Naive thymus-derived CD4-positive, alpha-beta T cell (primary cell): ENCODE measurements around the gene MLANA. TPM values are rescaled to one million over a fixed set of nuclear protein-coding genes. Genes with fewer than 3 reads are reported as not detected.

ENCODE experiments used
- ATAC-seq: fragments of 150-1000 bp; cut with Tn5 transposase; 2 replicates; pipeline ENCODE4 v1.10.0; 2021; ENCODE audit warnings: mild to moderate bottlenecking, moderate library complexity
- CTCF ChIA-PET: fragments of 350-600 bp; sonication (Branson Sonifier 250); formaldehyde crosslinking; loops from one replicate; lab custom pipeline; 2021; ENCODE audit warnings: antibody characterized with exemption; lab: Charles Lee
- POLR2A ChIA-PET: fragments of 350-600 bp; sonication (Branson Sonifier 250); formaldehyde crosslinking; loops from one replicate; lab custom pipeline; 2021; ENCODE audit warnings: antibody characterized with exemption, inconsistent platforms; lab: Charles Lee
- DNase-seq, 9 donors: peaks; one replicate each; pipeline versions ENCODE4 v3.0.0 to v3.0.0-alpha.2; 2020 to 2022; ENCODE audit warnings: mixed read lengths in 1 of 9
- H3K27ac ChIP-seq: one replicate; pipeline ENCODE4 v1.7.0; 2013; ENCODE audit warnings: mild to moderate bottlenecking, low read depth, low read length, moderate library complexity
- H3K27me3 ChIP-seq, 2 donors: one replicate each; pipeline ENCODE4 v1.7.0; 2013; ENCODE audit warnings: low read length in 2 of 2, mild to moderate bottlenecking in 2 of 2, moderate library complexity in 2 of 2; ENCODE audit not compliant: control insufficient read depth in 2 of 2, insufficient read depth in 2 of 2
- H3K36me3 ChIP-seq, 3 experiments: 1 replicate in 2 of 3; 2 replicates in 1 of 3; pipeline ENCODE4 v1.7.0; 2013; ENCODE audit warnings: low read length in 3 of 3, mild to moderate bottlenecking in 3 of 3, moderate library complexity in 1 of 3; ENCODE audit not compliant: insufficient read depth in 3 of 3, control insufficient read depth in 2 of 3
- H3K4me1 ChIP-seq, 2 donors: one replicate each; pipeline ENCODE4 v1.7.0; 2013; ENCODE audit warnings: low read length in 2 of 2, mild to moderate bottlenecking in 2 of 2, moderate library complexity in 1 of 2; ENCODE audit not compliant: control insufficient read depth in 2 of 2, insufficient read depth in 2 of 2
- H3K4me3 ChIP-seq: 2 replicates; pipeline ENCODE4 v1.7.0; 2013; ENCODE audit warnings: mild to moderate bottlenecking, low read length
- H3K9me3 ChIP-seq, 3 experiments: 1 replicate in 2 of 3; 2 replicates in 1 of 3; pipeline ENCODE4 v1.7.0; 2013; ENCODE audit warnings: low read length in 3 of 3; ENCODE audit not compliant: control insufficient read depth in 2 of 3
- H3K27ac Mint-ChIP-seq, 9 donors: one replicate each; pipeline ENCODE4 v1.8.0; 2020 to 2022; ENCODE audit warnings: mixed read lengths in 9 of 9, mild to moderate bottlenecking in 8 of 9, moderate library complexity in 5 of 9, inconsistent platforms in 2 of 9
- H3K27me3 Mint-ChIP-seq, 5 donors: one replicate each; pipeline ENCODE4 v1.8.0; 2021 to 2022; ENCODE audit warnings: mixed read lengths in 5 of 5, mild to moderate bottlenecking in 1 of 5
- H3K36me3 Mint-ChIP-seq, 5 donors: one replicate each; pipeline ENCODE4 v1.8.0; 2020 to 2022; ENCODE audit warnings: mixed read lengths in 5 of 5, mild to moderate bottlenecking in 3 of 5, inconsistent platforms in 1 of 5
- H3K4me1 Mint-ChIP-seq, 7 donors: one replicate each; pipeline ENCODE4 v1.8.0; 2020 to 2022; ENCODE audit warnings: mixed read lengths in 7 of 7, mild to moderate bottlenecking in 3 of 7, inconsistent platforms in 1 of 7
- H3K4me3 Mint-ChIP-seq, 10 donors: one replicate each; pipeline ENCODE4 v1.8.0; 2020 to 2022; ENCODE audit warnings: mild to moderate bottlenecking in 10 of 10, mixed read lengths in 10 of 10, moderate library complexity in 6 of 10, inconsistent platforms in 2 of 10
- H3K9me3 Mint-ChIP-seq, 11 donors: one replicate each; pipeline ENCODE4 v1.8.0; 2020 to 2022; ENCODE audit warnings: mixed read lengths in 11 of 11, mild to moderate bottlenecking in 4 of 11, inconsistent platforms in 1 of 11, moderate library complexity in 1 of 11
- intact Hi-C, 2 donors: fragments of 100-400 bp; cut with micrococcal nuclease; formaldehyde crosslinking; loops; one replicate each; pipeline ENCODE4 v1.15.1; 2023
- polyA plus RNA-seq, 2 donors: library from polyadenylated mRNA; unstranded; fragments of 300-500 nt; fragmentation: Illumina TruSeq; gene quantifications; one replicate each; pipeline ENCODE4 v1.2.3, GENCODE V29; 2021
- total RNA-seq, 6 experiments: library from RNA in 5 of 6; stranded (reverse) in 5 of 6; gene quantifications; 1 replicate in 5 of 6; 2 replicates in 1 of 6; pipeline ENCODE4 v1.2.3 and lab custom pipeline; 2021 to 2026

The MLANA gene
- total and polyA plus RNA-seq, 7 experiments from 2014 or later = 0.38 to 0.97 TPM; not detected in 5

DNA sequence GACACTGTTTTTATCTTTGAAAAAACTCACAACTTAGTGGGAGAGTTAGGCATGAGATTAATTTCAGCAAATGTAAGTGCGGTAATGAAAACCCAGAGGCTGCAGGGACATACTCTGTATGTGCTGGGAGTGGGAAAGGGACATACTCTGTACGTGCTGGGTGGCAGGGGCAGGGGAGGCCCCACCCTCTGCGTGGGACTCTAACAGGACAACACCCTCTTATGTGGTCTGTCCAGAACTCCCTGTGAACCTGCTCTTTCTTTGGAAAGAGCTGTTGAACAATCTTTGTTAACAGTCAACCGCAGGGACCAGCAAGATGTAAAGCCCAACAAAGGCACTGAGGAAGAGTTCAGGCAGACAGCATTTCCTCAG lies 2.4 kb downstream of the MLANA start:
- no peaks in the 10 kb centered on the region for H3K4me1 ChIP-seq
- intact Hi-C loops = no loop called here
- Mint-ChIP-seq H3K27me3 (no peaks in the 10 kb centered on the region), H3K9me3 (no peaks in the 10 kb centered on the region), H3K4me3 (no peak overlapping the region), H3K36me3 (peaks cover 0 to 35% (median 7%) of the 10 kb centered on the region in 5 donors), H3K4me1 (peaks cover 0 to 9% (median 0%) of the 10 kb centered on the region in 7 donors), H3K27ac (peak overlapping the region in 1 of 9 donors; percentile 2)
- DNase-seq (no peak), ATAC-seq (no peak)
- POLR2A ChIA-PET = interaction anchor here (1.0 kb wide), 1 partner anchor 60 kb away, joined by 3 read pairs; the partner anchor contains the start of gene ERMP1
- no peaks in the 10 kb centered on the region for H3K27me3 ChIP-seq
- no peak overlapping the region for H3K4me3 ChIP-seq
- no peaks in the 10 kb centered on the region for H3K9me3 ChIP-seq
- no peak overlapping the region for H3K27ac ChIP-seq
- CTCF ChIA-PET = no interaction called here
- peaks cover 0 to 5% (median 0%) of the 10 kb centered on the region in 3 experiments for H3K36me3 ChIP-seq

DNA sequence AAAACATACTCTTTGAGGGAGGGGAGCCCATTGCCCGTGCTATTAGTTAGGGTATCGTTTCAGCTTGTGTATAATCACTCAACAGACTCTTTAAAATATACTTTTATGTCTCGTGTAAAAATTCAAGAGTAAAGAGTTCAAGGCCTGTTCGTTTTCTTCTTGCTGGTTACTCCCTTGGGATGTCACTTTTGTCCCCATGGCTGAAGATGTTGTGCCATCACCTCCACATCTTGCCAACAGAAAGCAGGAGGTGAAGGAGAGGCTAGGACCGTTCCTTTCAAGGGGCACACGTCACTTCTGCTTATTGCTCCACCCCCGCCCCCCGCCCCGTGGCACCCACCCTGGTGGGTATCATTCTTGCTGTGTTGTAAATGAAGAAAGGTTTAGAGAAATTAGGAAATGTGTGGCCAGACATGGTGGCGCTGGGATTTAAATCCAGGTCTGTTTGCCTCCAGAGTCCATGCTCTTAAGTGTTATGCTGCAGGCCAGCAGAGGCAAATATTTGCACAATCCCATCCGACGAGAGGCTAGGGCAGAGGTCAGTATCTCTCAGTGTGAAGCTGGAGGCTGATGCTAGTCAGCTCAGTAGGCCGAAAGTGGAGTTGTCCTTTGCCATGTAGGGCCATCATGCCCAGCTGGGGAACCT lies 3.0 kb downstream of the MLANA start:
- no peaks in the 10 kb centered on the region for H3K9me3 ChIP-seq
- H3K4me3 ChIP-seq = no peak overlapping the region
- POLR2A ChIA-PET = no interaction called here
- Mint-ChIP-seq H3K4me1 (peaks cover 0 to 9% (median 0%) of the 10 kb centered on the region in 7 donors), H3K36me3 (peaks cover 0 to 41% (median 13%) of the 10 kb centered on the region in 5 donors), H3K9me3 (no peaks in the 10 kb centered on the region), H3K27ac (no peak overlapping the region), H3K27me3 (no peaks in the 10 kb centered on the region), H3K4me3 (no peak overlapping the region)
- H3K27ac ChIP-seq = no peak overlapping the region
- no peak for DNase-seq
- H3K4me1 ChIP-seq = no peaks in the 10 kb centered on the region
- H3K36me3 ChIP-seq = peaks cover 0 to 9% (median 0%) of the 10 kb centered on the region in 3 experiments
- no peak for ATAC-seq
- intact Hi-C loops = no loop called here
- H3K27me3 ChIP-seq = no peaks in the 10 kb centered on the region
- CTCF ChIA-PET = no interaction called here

DNA sequence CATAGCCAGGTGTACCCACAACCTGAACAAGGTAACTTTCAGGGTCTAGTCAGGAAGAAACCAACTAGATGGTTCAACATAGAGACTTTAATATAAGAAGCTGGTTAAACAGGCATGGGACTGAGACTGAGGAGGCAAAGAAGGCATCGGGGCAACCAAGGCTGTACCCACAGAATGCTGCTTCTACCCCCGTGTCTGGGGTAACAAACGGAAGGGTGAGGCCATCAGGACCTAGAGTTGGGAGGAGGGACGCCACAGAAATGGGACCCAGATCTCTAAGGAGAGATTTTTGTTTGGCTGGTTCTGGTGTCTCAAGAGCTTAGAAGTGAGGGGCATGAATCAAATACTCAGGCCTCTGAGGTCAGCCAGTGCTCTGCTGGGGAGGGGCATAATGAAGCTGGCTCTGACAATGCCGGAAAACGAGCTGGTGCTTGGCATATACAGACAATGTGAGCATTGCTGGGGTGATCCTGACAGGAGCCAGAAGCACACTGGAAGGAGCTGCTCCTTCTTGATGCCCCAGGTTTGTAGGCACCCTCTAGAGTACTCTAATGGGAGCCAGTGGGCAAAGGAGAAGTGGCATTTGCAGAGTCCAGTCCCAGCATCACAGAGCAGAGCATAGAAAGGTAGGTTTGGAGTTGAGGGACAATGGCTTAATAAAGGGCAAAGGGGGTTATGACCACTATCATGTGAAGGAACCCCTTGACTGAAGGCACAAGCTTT lies 3.7 kb downstream of the MLANA start:
- H3K27ac Mint-ChIP-seq = peak overlapping the region in 1 of 9 donors; percentile 17
- H3K4me1 Mint-ChIP-seq = peaks cover 0 to 9% (median 0%) of the 10 kb centered on the region in 7 donors
- H3K9me3 ChIP-seq = no peaks in the 10 kb centered on the region
- H3K27ac ChIP-seq = no peak overlapping the region
- intact Hi-C loops = no loop called here
- peaks cover 0 to 13% (median 0%) of the 10 kb centered on the region in 3 experiments for H3K36me3 ChIP-seq
- H3K4me3 ChIP-seq = no peak overlapping the region
- ATAC-seq (no peak), DNase-seq (no peak)
- H3K27me3 Mint-ChIP-seq = no peaks in the 10 kb centered on the region
- no peaks in the 10 kb centered on the region for H3K4me1 ChIP-seq
- H3K27me3 ChIP-seq = no peaks in the 10 kb centered on the region
- H3K9me3 Mint-ChIP-seq = no peaks in the 10 kb centered on the region
- CTCF ChIA-PET = no interaction called here
- no peak overlapping the region for H3K4me3 Mint-ChIP-seq
- POLR2A ChIA-PET = interaction anchor here (0.5 kb wide), 1 partner anchor 145 kb away, joined by 3 read pairs; no protein-coding TSS in a partner anchor
- H3K36me3 Mint-ChIP-seq = peaks cover 0 to 42% (median 13%) of the 10 kb centered on the region in 5 donors

DNA sequence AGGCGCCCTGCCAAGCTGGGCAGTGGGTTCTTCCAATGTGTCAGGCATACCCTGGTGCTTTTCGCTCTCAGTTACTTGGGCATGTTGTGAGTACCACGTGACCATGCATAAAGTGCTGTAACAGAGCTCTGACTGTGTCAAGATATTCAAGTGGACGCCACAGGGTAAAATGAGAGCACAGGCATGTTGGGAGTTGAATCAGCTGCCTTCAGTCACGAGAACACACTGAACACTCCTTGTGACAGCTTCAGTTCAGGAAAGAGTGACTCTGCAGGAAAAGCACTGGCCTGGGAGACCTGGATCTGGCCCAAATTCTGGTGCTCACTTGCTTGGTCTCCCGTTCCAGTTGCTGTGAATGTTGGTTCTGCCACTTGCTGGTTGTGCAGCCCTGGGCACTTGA lies 5.1 kb downstream of the MLANA start:
- H3K27me3 ChIP-seq = no peaks in the 10 kb centered on the region
- no peaks in the 10 kb centered on the region for H3K4me1 ChIP-seq
- ATAC-seq (no peak), DNase-seq (no peak)
- Mint-ChIP-seq H3K27ac (no peak overlapping the region), H3K27me3 (no peaks in the 10 kb centered on the region), H3K4me1 (peaks cover 0 to 9% (median 0%) of the 10 kb centered on the region in 7 donors), H3K9me3 (no peaks in the 10 kb centered on the region), H3K4me3 (no peak overlapping the region), H3K36me3 (peaks cover 0 to 42% (median 13%) of the 10 kb centered on the region in 5 donors)
- CTCF ChIA-PET = interaction anchor here (0.6 to 1.2 kb wide), 2 partner anchors 9 to 460 kb away, joined by 5 to 8 read pairs; no protein-coding TSS in a partner anchor
- H3K36me3 ChIP-seq = peaks cover 0 to 13% (median 0%) of the 10 kb centered on the region in 3 experiments
- intact Hi-C loops = no loop called here
- H3K27ac ChIP-seq = no peak overlapping the region
- H3K9me3 ChIP-seq = no peaks in the 10 kb centered on the region
- POLR2A ChIA-PET = interaction anchor here (1.7 kb wide), 1 partner anchor 9 kb away, joined by 3 read pairs; no protein-coding TSS in a partner anchor
- no peak overlapping the region for H3K4me3 ChIP-seq

DNA sequence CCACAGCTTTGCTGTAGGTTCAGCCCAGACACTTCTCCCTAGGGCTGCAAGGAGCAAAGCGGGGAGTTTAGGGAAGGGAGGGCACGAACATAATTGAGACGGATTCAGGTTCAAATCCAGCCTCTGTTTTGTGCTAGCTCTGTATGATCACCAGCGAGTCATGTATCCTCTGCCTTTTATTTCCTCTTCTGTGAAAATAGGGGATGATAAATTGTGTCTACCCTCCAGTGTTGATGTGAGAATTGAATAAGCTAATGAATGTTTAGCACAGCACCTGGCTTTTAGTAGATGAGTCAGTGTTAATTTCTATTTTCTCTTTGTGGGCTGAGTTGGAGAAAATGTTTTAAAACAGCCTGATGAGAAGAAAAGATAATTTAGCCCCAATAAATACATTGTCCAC lies 6.2 kb downstream of the MLANA start:
- peaks cover 0 to 13% (median 0%) of the 10 kb centered on the region in 3 experiments for H3K36me3 ChIP-seq
- DNase-seq (no peak), ATAC-seq (no peak)
- H3K36me3 Mint-ChIP-seq = peaks cover 0 to 42% (median 13%) of the 10 kb centered on the region in 5 donors
- no peaks in the 10 kb centered on the region for H3K9me3 ChIP-seq
- intact Hi-C loops = no loop called here
- H3K27ac Mint-ChIP-seq = peak overlapping the region in 1 of 9 donors; percentile 69
- ChIA-PET CTCF (interaction anchor here (1.2 kb wide), 1 partner anchor 11 kb away, joined by 8 read pairs; no protein-coding TSS in a partner anchor), POLR2A (interaction anchor here (1.7 kb wide), 1 partner anchor 10 kb away, joined by 3 read pairs; no protein-coding TSS in a partner anchor)
- H3K4me3 Mint-ChIP-seq = no peak overlapping the region
- no peak overlapping the region for H3K27ac ChIP-seq
- no peak overlapping the region for H3K4me3 ChIP-seq
- peaks cover 0 to 9% (median 0%) of the 10 kb centered on the region in 7 donors for H3K4me1 Mint-ChIP-seq
- no peaks in the 10 kb centered on the region for H3K4me1 ChIP-seq
- H3K27me3 ChIP-seq = no peaks in the 10 kb centered on the region
- no peaks in the 10 kb centered on the region for H3K9me3 Mint-ChIP-seq
- no peaks in the 10 kb centered on the region for H3K27me3 Mint-ChIP-seq

DNA sequence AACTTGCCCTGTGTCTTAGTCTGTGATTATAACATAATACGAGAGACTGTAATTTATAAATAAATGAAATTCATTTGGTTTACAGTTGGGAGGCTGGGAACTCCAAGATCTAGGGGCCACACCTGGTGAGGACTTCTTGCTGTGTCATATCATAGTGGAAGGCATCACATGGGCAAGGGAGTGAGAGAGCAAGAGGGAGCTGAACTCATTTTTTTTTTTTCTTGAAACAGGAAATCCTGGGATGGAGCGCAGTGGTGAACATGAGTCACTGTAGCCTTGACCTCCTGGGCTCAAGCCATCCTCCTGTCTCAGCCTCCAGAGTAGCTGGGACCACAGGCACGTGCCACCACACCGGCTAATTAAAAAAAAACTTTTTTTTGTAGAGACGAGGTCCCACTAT lies 7.2 kb downstream of the MLANA start:
- Mint-ChIP-seq H3K4me3 (no peak overlapping the region), H3K27me3 (no peaks in the 10 kb centered on the region), H3K36me3 (peaks cover 0 to 50% (median 13%) of the 10 kb centered on the region in 5 donors), H3K27ac (no peak overlapping the region), H3K4me1 (peaks cover 0 to 9% (median 0%) of the 10 kb centered on the region in 7 donors), H3K9me3 (no peaks in the 10 kb centered on the region)
- no peaks in the 10 kb centered on the region for H3K9me3 ChIP-seq
- H3K36me3 ChIP-seq = peaks cover 0 to 13% (median 0%) of the 10 kb centered on the region in 3 experiments
- H3K27me3 ChIP-seq = no peaks in the 10 kb centered on the region
- H3K4me3 ChIP-seq = no peak overlapping the region
- no peaks in the 10 kb centered on the region for H3K4me1 ChIP-seq
- ChIA-PET CTCF (interaction anchor here (0.5 kb wide), 1 partner anchor 1436 kb away, joined by 3 read pairs; no protein-coding TSS in a partner anchor), POLR2A (no interaction called here)
- DNase-seq (no peak), ATAC-seq (no peak)
- intact Hi-C loops = no loop called here
- H3K27ac ChIP-seq = no peak overlapping the region
